GM19193 (cell line): ENCODE measurements around the gene PCNX2.

Source experiments
- POLR2A ChIP-seq: IDR thresholded peaks from 4 replicates; pipeline ENCODE4 v1.6.1; 2011; ENCODE audit not compliant: insufficient read depth, insufficient read length; ENCODE audit errors: extremely low read depth

The PCNX2 gene

GRCh38 chr1:233295237-233295974 lies at the start of gene PCNX2:
PCNX2 (minus strand) TSS chr1:233295725; CDS start chr1:233295478, 247 bp downstream.
- peak; percentile 50 for TF ChIP-seq POLR2A

- TF ChIP-seq POLR2A: no peak
Observed at GRCh38 chr1:233343262-233343661, 47.7 kb upstream of the PCNX2 start.

- no peak for TF ChIP-seq POLR2A
Observed at GRCh38 chr1:233342086-233342485, 46.6 kb upstream of the PCNX2 start.

- TF ChIP-seq POLR2A: no peak
Observed at GRCh38 chr1:233340966-233341516, 45.5 kb upstream of the PCNX2 start.

GRCh38 chr1:233340031-233340555 lies 44.6 kb upstream of the PCNX2 start:
- TF ChIP-seq POLR2A: no peak

- no peak for TF ChIP-seq POLR2A
Observed at GRCh38 chr1:233338102-233338501, 42.6 kb upstream of the PCNX2 start.

- TF ChIP-seq POLR2A: no peak
Observed at GRCh38 chr1:233337505-233337904, 42.0 kb upstream of the PCNX2 start.

GRCh38 chr1:233336554-233337456 lies 41.3 kb upstream of the PCNX2 start:
- no peak for TF ChIP-seq POLR2A

GRCh38 chr1:233334092-233334491 lies 38.6 kb upstream of the PCNX2 start:
- no peak for TF ChIP-seq POLR2A

- TF ChIP-seq POLR2A: no peak
Observed at GRCh38 chr1:233333086-233333485, 37.6 kb upstream of the PCNX2 start.

- no peak for TF ChIP-seq POLR2A
Observed at GRCh38 chr1:233331676-233332519, 36.4 kb upstream of the PCNX2 start.

GRCh38 chr1:233328142-233328921 lies 32.8 kb upstream of the PCNX2 start:
- no peak for TF ChIP-seq POLR2A

GRCh38 chr1:233327651-233328141 lies 32.2 kb upstream of the PCNX2 start, which contains the start of gene MAP3K21:
MAP3K21 (plus strand) TSS chr1:233327724; CDS start chr1:233328029, 305 bp downstream.
- TF ChIP-seq POLR2A: no peak

- no peak for TF ChIP-seq POLR2A
Observed at GRCh38 chr1:233326811-233327650, 31.5 kb upstream of the PCNX2 start.
